NCI-H774 (cell line): ENCODE data around the gene RAB3A.
"Not testable (repeated sequence)": the region's sequence is repeated elsewhere in the genome, so short reads cannot be mapped to it uniquely, and the experiment has no call there.

Source experiments
- DNase-seq: peaks from one replicate; lab custom pipeline; 2025; lab: John Stamatoyannopoulos, UW

RAB3A gene

GRCh38 chr19:18168673-18169381, 35.0 kb downstream of the RAB3A start:
- no peak for DNase-seq

GRCh38 chr19:18167975-18168645, 35.7 kb downstream of the RAB3A start:
- DNase-seq: no peak

GRCh38 chr19:18167011-18167410, 36.8 kb downstream of the RAB3A start:
- DNase-seq: no peak

GRCh38 chr19:18165794-18166544, 37.9 kb downstream of the RAB3A start:
- DNase-seq: no peak

DNA sequence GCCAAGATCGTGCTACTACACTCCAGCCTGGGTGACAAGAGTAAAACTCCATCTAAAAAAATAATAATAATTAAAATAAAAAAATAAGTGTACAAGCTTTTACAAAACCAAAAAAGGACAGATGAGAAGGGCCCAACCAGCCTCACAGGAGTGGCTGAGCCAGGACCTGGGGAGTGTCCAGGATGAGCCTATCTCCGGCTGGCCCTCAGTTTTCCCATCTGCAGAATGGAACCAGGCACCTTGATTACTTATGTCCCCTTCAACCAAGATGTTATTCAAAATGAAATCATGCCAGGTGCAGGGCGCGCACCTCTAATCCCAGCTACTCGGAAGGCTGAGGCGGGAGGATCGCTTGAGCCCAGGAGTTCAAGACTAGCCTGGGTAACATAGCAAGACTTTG, 39.8 kb downstream of the RAB3A start:
- DNase-seq: no peak

- DNase-seq: no peak
Measured at GRCh38 chr19:18161636-18162002, 42.2 kb downstream of the RAB3A start.

- DNase-seq: peak; percentile 53
Measured at GRCh38 chr19:18160971-18161635, 42.7 kb downstream of the RAB3A start.

- DNase-seq: no peak
Measured at GRCh38 chr19:18160493-18160970, 43.3 kb downstream of the RAB3A start.

- DNase-seq: no peak
Measured at GRCh38 chr19:18159810-18160209, 44.0 kb downstream of the RAB3A start.

DNA sequence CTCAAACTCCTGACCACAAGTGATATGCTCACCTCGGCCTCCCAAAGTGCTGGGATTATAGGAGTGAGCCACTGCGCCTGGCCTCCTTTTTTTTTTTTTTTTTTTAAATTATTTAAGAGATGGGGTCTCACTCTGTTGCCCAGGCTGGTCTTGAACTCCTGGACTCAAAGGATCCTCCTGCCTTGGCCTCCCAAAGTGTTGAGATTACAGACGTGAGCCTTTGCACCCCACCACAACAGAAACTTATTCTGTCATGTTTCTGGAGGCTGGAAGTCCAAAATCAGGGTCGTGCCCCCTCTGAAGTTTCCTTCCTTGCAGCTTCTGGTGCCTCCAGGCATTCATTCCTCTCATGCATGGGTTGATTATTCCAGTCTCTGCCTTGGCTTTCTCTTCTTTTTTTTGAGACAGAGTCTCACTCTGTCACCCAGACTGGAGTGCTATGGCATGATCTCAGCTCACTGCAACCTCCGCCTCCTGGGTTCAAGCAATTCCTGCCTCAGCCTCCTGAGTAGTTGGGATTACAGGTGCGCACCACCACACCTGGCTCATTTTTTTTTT, 44.7 kb downstream of the RAB3A start:
- DNase-seq: not testable (repeated sequence)

- no peak for DNase-seq
Measured at GRCh38 chr19:18158467-18158866, 45.4 kb downstream of the RAB3A start.

DNA sequence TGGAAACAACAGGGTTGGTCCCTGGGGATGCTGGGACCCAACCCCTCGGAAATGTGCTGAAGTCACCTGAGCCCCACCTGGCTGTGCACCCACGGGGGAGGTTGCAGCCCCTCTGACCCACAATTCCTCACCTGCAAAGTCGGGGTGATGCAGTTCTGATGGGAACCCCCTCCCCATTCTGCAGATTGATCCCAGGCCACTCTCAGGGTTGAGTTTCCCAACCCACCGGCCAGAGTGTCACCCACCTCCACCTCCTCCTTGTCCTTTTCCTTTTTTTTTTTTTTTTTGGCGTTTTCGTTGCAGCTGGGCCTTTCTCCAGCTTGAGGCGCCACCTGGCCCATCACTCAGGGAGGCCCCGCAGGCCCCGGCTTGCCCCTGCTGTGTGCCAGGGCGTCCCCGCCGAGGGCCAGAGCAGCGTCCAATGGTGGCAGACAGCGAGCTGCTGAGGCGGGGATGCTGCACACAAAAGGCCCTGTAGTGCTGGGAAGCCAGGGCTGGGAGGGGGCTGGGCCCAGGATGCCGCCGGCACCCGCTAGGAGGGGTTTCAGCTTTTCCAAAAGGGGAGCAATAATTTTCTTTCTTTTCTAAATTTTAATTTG, 46.3 kb downstream of the RAB3A start:
- DNase-seq: peak; percentile 86

DNA sequence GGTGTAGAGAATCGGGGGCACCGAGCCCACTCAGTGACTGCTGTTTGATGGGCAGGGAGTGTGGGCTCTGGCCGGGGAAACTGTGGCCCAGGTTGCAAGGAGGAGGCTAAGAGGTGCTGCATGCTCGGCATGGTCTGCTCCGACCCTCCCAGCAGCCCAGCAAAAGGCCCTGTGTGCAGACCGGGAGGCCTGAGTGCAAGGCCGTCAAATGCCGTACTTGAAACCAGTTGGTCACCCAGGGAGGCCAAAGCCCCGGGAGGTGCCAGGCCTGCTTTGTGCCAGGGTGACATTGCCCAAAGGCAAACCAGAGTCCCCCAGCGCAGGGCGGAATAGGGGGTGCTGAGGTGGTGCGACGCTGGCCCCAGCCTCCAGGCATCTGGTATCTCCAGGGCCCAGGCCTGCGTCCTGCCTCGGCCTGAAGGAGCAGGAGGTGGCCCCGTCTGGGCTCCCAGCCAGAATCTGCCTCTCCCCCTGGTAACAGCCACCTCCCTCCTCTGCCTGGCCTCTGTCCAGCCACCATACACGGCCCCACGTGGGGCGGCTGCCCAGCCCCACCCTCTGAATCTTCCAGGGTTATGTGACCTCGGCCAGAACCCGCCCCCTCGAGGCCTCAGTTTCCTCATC, 46.9 kb downstream of the RAB3A start:
- DNase-seq: peak; percentile 82

DNA sequence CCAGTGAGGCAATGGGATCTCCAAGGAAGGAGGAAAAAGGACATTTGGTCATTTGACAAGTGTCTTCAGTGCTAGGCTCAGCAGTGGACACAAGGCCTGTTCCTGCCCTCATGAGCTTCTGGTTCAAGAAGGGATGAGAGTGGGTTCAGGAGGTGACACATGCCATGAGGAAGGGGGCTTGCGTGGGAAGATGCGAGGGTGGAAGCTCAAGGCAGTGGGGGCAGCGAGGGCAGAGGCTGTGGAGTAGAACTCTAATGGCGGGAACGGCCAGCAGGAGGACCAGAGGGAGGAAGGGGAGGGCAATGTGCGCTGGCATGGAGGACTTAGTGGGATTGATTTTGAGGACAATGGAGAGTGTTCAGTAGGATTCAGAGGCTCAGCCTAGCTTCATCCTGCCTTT, 47.6 kb downstream of the RAB3A start:
- DNase-seq: no peak

GRCh38 chr19:18155095-18156087, 48.5 kb downstream of the RAB3A start:
- DNase-seq: no peak

GRCh38 chr19:18153556-18154134, 50.2 kb downstream of the RAB3A start:
- no peak for DNase-seq

- peak; percentile 98 for DNase-seq
Measured at GRCh38 chr19:18152817-18153555, 50.9 kb downstream of the RAB3A start, which contains the start of gene PIK3R2. TSS of gene PIK3R2 (plus strand) at chr19:18153163. CDS start at chr19:18155880, 2,717 bp downstream.

- DNase-seq: peak; percentile 84
Measured at GRCh38 chr19:18152442-18152816, 51.4 kb downstream of the RAB3A start.
